Activated T-cell treated with anti-CD3 and anti-CD28 coated beads, Interleukin-2, amount 50 U/mL, for 24 hours (primary cell): ENCODE measurements around the gene CDK5R2.

Experiments
- DNase-seq: peaks from one replicate; pipeline ENCODE4 v3.0.0-alpha.2; 2020
- H3K27ac Mint-ChIP-seq: 2 replicates; pipeline ENCODE4 v1.8.0; 2020; ENCODE audit warnings: mild to moderate bottlenecking, mixed read lengths
- H3K27me3 Mint-ChIP-seq: 2 replicates; pipeline ENCODE4 v1.8.0; 2020; ENCODE audit warnings: mixed read lengths
- H3K36me3 Mint-ChIP-seq: 2 replicates; pipeline ENCODE4 v1.8.0; 2020; ENCODE audit warnings: low read depth, mixed read lengths
- H3K4me1 Mint-ChIP-seq: 2 replicates; pipeline ENCODE4 v1.8.0; 2020; ENCODE audit warnings: low read depth, mixed read lengths
- H3K4me3 Mint-ChIP-seq: 2 replicates; pipeline ENCODE4 v1.8.0; 2020; ENCODE audit warnings: mild to moderate bottlenecking, moderate library complexity, mixed read lengths
- H3K9me3 Mint-ChIP-seq: 2 replicates; pipeline ENCODE4 v1.8.0; 2020; ENCODE audit warnings: mixed read lengths

CDK5R2 gene

GRCh38 chr2:218990612-218991011 is 31.1 kb downstream of the CDK5R2 start:
- H3K4me1 Mint-ChIP-seq = peaks cover 8% of the 10 kb centered on the region
- peaks cover 94% of the 10 kb centered on the region for H3K27me3 Mint-ChIP-seq
- H3K27ac Mint-ChIP-seq = no peak overlapping the region
- H3K36me3 Mint-ChIP-seq = no peaks in the 10 kb centered on the region
- no peaks in the 10 kb centered on the region for H3K9me3 Mint-ChIP-seq
- H3K4me3 Mint-ChIP-seq = no peak overlapping the region
- DNase-seq = no peak

- Mint-ChIP-seq H3K4me3 (no peak overlapping the region), H3K4me1 (peaks cover 11% of the 10 kb centered on the region)
These were observed 32.3 kb downstream of the CDK5R2 start for GRCh38 chr2:218991674-218992168.

GRCh38 chr2:218992196-218992595 is 32.7 kb downstream of the CDK5R2 start:
- no peak for DNase-seq
- no peaks in the 10 kb centered on the region for H3K9me3 Mint-ChIP-seq
- H3K4me1 Mint-ChIP-seq = peaks cover 11% of the 10 kb centered on the region
- no peaks in the 10 kb centered on the region for H3K36me3 Mint-ChIP-seq
- no peak overlapping the region for H3K27ac Mint-ChIP-seq
- no peak overlapping the region for H3K4me3 Mint-ChIP-seq
- peaks cover 94% of the 10 kb centered on the region for H3K27me3 Mint-ChIP-seq

More at GRCh38 chr2:218991674-218992168, 32.3 kb downstream of the CDK5R2 start:
- no peaks in the 10 kb centered on the region for H3K9me3 Mint-ChIP-seq
- no peaks in the 10 kb centered on the region for H3K36me3 Mint-ChIP-seq
- no peak overlapping the region for H3K27ac Mint-ChIP-seq
- H3K27me3 Mint-ChIP-seq = peaks cover 94% of the 10 kb centered on the region
- DNase-seq = no peak

GRCh38 chr2:218992703-218993344 is 33.4 kb downstream of the CDK5R2 start:
- Mint-ChIP-seq H3K4me3 (no peak overlapping the region), H3K4me1 (peaks cover 11% of the 10 kb centered on the region), H3K27ac (no peak overlapping the region), H3K36me3 (no peaks in the 10 kb centered on the region), H3K27me3 (peaks cover 94% of the 10 kb centered on the region), H3K9me3 (no peaks in the 10 kb centered on the region)
- DNase-seq = no peak

GRCh38 chr2:218993345-218994315 is 34.2 kb downstream of the CDK5R2 start, which contains the start of gene CRYBA2:
Gene CRYBA2, minus strand, starts transcription at chr2:218993422. Its CDS starts 246 bp downstream, at chr2:218993176.
- peaks cover 11% of the 10 kb centered on the region for H3K4me1 Mint-ChIP-seq
- H3K4me3 Mint-ChIP-seq = no peak within 1 kb of the TSS
- no peaks in the 10 kb centered on the region for H3K9me3 Mint-ChIP-seq
- no peaks in the 10 kb centered on the region for H3K36me3 Mint-ChIP-seq
- DNase-seq = no peak
- no peak within 1 kb of the TSS for H3K27ac Mint-ChIP-seq
- peaks cover 95% of the 10 kb centered on the region for H3K27me3 Mint-ChIP-seq

GRCh38 chr2:218995561-218995960 is 36.1 kb downstream of the CDK5R2 start:
- Mint-ChIP-seq H3K4me3 (no peak overlapping the region), H3K27ac (no peak overlapping the region)

GRCh38 chr2:218995972-218996711 is 36.7 kb downstream of the CDK5R2 start:
- Mint-ChIP-seq H3K9me3 (no peaks in the 10 kb centered on the region), H3K36me3 (no peaks in the 10 kb centered on the region), H3K4me3 (peak overlapping the region; percentile 38), H3K27ac (no peak overlapping the region), H3K4me1 (peaks cover 11% of the 10 kb centered on the region), H3K27me3 (peaks cover 89% of the 10 kb centered on the region)
- peak; percentile 90 for DNase-seq

More at GRCh38 chr2:218995561-218995960, 36.1 kb downstream of the CDK5R2 start:
- Mint-ChIP-seq H3K4me1 (peaks cover 11% of the 10 kb centered on the region), H3K27me3 (peaks cover 89% of the 10 kb centered on the region), H3K36me3 (no peaks in the 10 kb centered on the region), H3K9me3 (no peaks in the 10 kb centered on the region)
- DNase-seq = no peak

GRCh38 chr2:218996937-218997336 is 37.5 kb downstream of the CDK5R2 start:
- DNase-seq = no peak
- Mint-ChIP-seq H3K9me3 (no peaks in the 10 kb centered on the region), H3K27ac (no peak overlapping the region), H3K4me3 (no peak overlapping the region), H3K27me3 (peaks cover 86% of the 10 kb centered on the region), H3K36me3 (no peaks in the 10 kb centered on the region), H3K4me1 (peaks cover 15% of the 10 kb centered on the region)

- Mint-ChIP-seq H3K36me3 (no peaks in the 10 kb centered on the region), H3K27me3 (peaks cover 86% of the 10 kb centered on the region), H3K4me1 (peaks cover 20% of the 10 kb centered on the region), H3K4me3 (no peak overlapping the region), H3K9me3 (no peaks in the 10 kb centered on the region), H3K27ac (no peak overlapping the region)
- no peak for DNase-seq
These were observed 38.3 kb downstream of the CDK5R2 start for GRCh38 chr2:218997731-218998130.

GRCh38 chr2:218998414-218999002 is 39.0 kb downstream of the CDK5R2 start:
- H3K9me3 Mint-ChIP-seq = no peaks in the 10 kb centered on the region
- no peak for DNase-seq
- peaks cover 22% of the 10 kb centered on the region for H3K4me1 Mint-ChIP-seq
- no peak overlapping the region for H3K27ac Mint-ChIP-seq
- no peaks in the 10 kb centered on the region for H3K36me3 Mint-ChIP-seq
- H3K27me3 Mint-ChIP-seq = peaks cover 89% of the 10 kb centered on the region
- H3K4me3 Mint-ChIP-seq = no peak overlapping the region

GRCh38 chr2:218999021-218999880 is 39.8 kb downstream of the CDK5R2 start:
- Mint-ChIP-seq H3K4me3 (no peak overlapping the region), H3K27ac (no peak overlapping the region), H3K36me3 (no peaks in the 10 kb centered on the region), H3K9me3 (no peaks in the 10 kb centered on the region), H3K27me3 (peaks cover 90% of the 10 kb centered on the region), H3K4me1 (peaks cover 15% of the 10 kb centered on the region)
- no peak for DNase-seq

GRCh38 chr2:218999881-219000568 is 40.6 kb downstream of the CDK5R2 start:
- H3K27me3 Mint-ChIP-seq = peaks cover 89% of the 10 kb centered on the region
- no peaks in the 10 kb centered on the region for H3K9me3 Mint-ChIP-seq
- no peak overlapping the region for H3K4me3 Mint-ChIP-seq

GRCh38 chr2:219000569-219000960 is 41.1 kb downstream of the CDK5R2 start:
- Mint-ChIP-seq H3K9me3 (no peaks in the 10 kb centered on the region), H3K27ac (no peak overlapping the region), H3K4me1 (peaks cover 15% of the 10 kb centered on the region), H3K4me3 (no peak overlapping the region), H3K36me3 (no peaks in the 10 kb centered on the region), H3K27me3 (peaks cover 89% of the 10 kb centered on the region)
- no peak for DNase-seq

More at GRCh38 chr2:218999881-219000568, 40.6 kb downstream of the CDK5R2 start:
- Mint-ChIP-seq H3K27ac (no peak overlapping the region), H3K4me1 (peaks cover 15% of the 10 kb centered on the region), H3K36me3 (no peaks in the 10 kb centered on the region)
- DNase-seq = no peak
